Measurements from ENCODE around the gene DENND1C. TPM values are rescaled to one million over a fixed set of nuclear protein-coding genes. Genes with fewer than 3 reads are reported as not detected.

Gene DENND1C
- total RNA-seq, 1 experiment from 2014 or later, result not detected

- H3K4me1 ChIP-seq (replicated peaks; ENCODE audit: insufficient read depth), result no peaks in the 10 kb centered on the region
- H3K9me2 ChIP-seq (ENCODE audit: insufficient read depth), result no peaks in the 10 kb centered on the region
- H4K20me1 ChIP-seq (ENCODE audit: insufficient read depth), result no peaks in the 10 kb centered on the region
- no peak overlapping the region for H3K27ac ChIP-seq
- intact Hi-C loops (cut with micrococcal nuclease; ENCODE audit: unreplicated experiment), result no loop called here
- TF ChIP-seq CTCF (conservative IDR thresholded peaks at IDR 0.05), result no peak
- no peak for TF ChIP-seq EZH2 (IDR thresholded peaks at IDR 0.05; ENCODE audit: low read depth)
- BruUV-seq (replicated peaks), result no TSS peak
- CTCF ChIA-PET, result no interaction called here
- no peak overlapping the region for H3K4me2 ChIP-seq
- H2AFZ ChIP-seq, result no peak overlapping the region
- POLR2A ChIA-PET (ENCODE audit: unreplicated experiment), result no interaction called here
- no peak for DNase-seq
- H3K79me2 ChIP-seq (ENCODE audit: low read depth), result no peaks in the 10 kb centered on the region
- no peaks in the 10 kb centered on the region for H3K36me3 ChIP-seq (ENCODE audit: low read depth)
- H3F3A ChIP-seq (ENCODE audit: insufficient read depth, low read depth), result no peaks in the 10 kb centered on the region
- no peak overlapping the region for H3K4me3 ChIP-seq
- H3K27me3 ChIP-seq (ENCODE audit: insufficient read depth, low read depth), result no peaks in the 10 kb centered on the region
- no peaks in the 10 kb centered on the region for H3K9me3 ChIP-seq (ENCODE audit: insufficient read depth, low read depth)
Measured at GRCh38 chr19:6524311-6524710, 42.7 kb upstream of the DENND1C start.

GRCh38 chr19:6522712-6523111 lies 41.1 kb upstream of the DENND1C start:
- DNase-seq, result no peak
- intact Hi-C loops (cut with micrococcal nuclease; ENCODE audit: unreplicated experiment), result no loop called here
- no peaks in the 10 kb centered on the region for H3K27me3 ChIP-seq (ENCODE audit: insufficient read depth, low read depth)
- no peak overlapping the region for H3K4me2 ChIP-seq
- no peaks in the 10 kb centered on the region for H3K9me3 ChIP-seq (ENCODE audit: insufficient read depth, low read depth)
- H3K36me3 ChIP-seq (ENCODE audit: low read depth), result no peaks in the 10 kb centered on the region
- no peak overlapping the region for H2AFZ ChIP-seq
- H4K20me1 ChIP-seq (ENCODE audit: insufficient read depth), result no peaks in the 10 kb centered on the region
- H3K9me2 ChIP-seq (ENCODE audit: insufficient read depth), result no peaks in the 10 kb centered on the region
- POLR2A ChIA-PET (ENCODE audit: unreplicated experiment), result interaction anchor here (0.6 kb wide), 3 partner anchors 45 to 225 kb away, joined by 4 to 14 read pairs (median 5); partner anchors contain the start of gene GPR108
- H3K4me1 ChIP-seq (replicated peaks; ENCODE audit: insufficient read depth), result no peaks in the 10 kb centered on the region
- no peaks in the 10 kb centered on the region for H3F3A ChIP-seq (ENCODE audit: insufficient read depth, low read depth)
- no peak overlapping the region for H3K4me3 ChIP-seq
- TF ChIP-seq EZH2 (IDR thresholded peaks at IDR 0.05; ENCODE audit: low read depth) (no peak), CTCF (conservative IDR thresholded peaks at IDR 0.05) (no peak)
- no TSS peak for BruUV-seq (replicated peaks)
- no peaks in the 10 kb centered on the region for H3K79me2 ChIP-seq (ENCODE audit: low read depth)
- CTCF ChIA-PET, result no interaction called here
- no peak overlapping the region for H3K27ac ChIP-seq

- Histone ChIP-seq H3K9me2 (ENCODE audit: insufficient read depth) (no peaks in the 10 kb centered on the region), H2AFZ (no peak overlapping the region), H3K4me1 (replicated peaks; ENCODE audit: insufficient read depth) (no peaks in the 10 kb centered on the region), H3K4me2 (no peak overlapping the region), H3K79me2 (ENCODE audit: low read depth) (no peaks in the 10 kb centered on the region), H3K4me3 (no peak overlapping the region), H3K9me3 (ENCODE audit: insufficient read depth, low read depth) (no peaks in the 10 kb centered on the region), H3K36me3 (ENCODE audit: low read depth) (no peaks in the 10 kb centered on the region), H3F3A (ENCODE audit: insufficient read depth, low read depth) (no peaks in the 10 kb centered on the region), H3K27me3 (ENCODE audit: insufficient read depth, low read depth) (no peaks in the 10 kb centered on the region), H4K20me1 (ENCODE audit: insufficient read depth) (no peaks in the 10 kb centered on the region), H3K27ac (no peak overlapping the region)
- ChIA-PET POLR2A (ENCODE audit: unreplicated experiment) (interaction anchor here (0.6 kb wide), 1 partner anchor 226 kb away, joined by 5 read pairs; no protein-coding TSS in a partner anchor), CTCF (no interaction called here)
- TF ChIP-seq CTCF (conservative IDR thresholded peaks at IDR 0.05) (no peak), EZH2 (IDR thresholded peaks at IDR 0.05; ENCODE audit: low read depth) (no peak)
- no TSS peak for BruUV-seq (replicated peaks)
- intact Hi-C loops (cut with micrococcal nuclease; ENCODE audit: unreplicated experiment), result no loop called here
- no peak for DNase-seq
Measured at GRCh38 chr19:6521718-6522646, 40.4 kb upstream of the DENND1C start.

All from PC-9 (cell line).